Gastrocnemius medialis (tissue), 4 donors: Measurements from ENCODE around the gene MDGA2.

Experiments
- POLR2A ChIP-seq, 2 donors: fragments of 450-650 bp; IDR thresholded peaks; one replicate each; pipeline ENCODE4 v1.6.1; 2017; ENCODE audit warnings: antibody characterized with exemption in 2 of 2, mild to moderate bottlenecking in 2 of 2, moderate library complexity in 2 of 2
- TF ChIP-seq, protein P1 (sequence below), 5 experiments: fragments of 450-650 bp in 3 of 5; fragments of 200-600 bp in 2 of 5; sonication (generic) in 2 of 5; IDR thresholded peaks in 4 of 5; conservative IDR thresholded peaks in 1 of 5; 1 replicate in 4 of 5; 2 replicates in 1 of 5; pipeline ENCODE4 v1.5.1; 2016 to 2019; ENCODE audit warnings: antibody characterized with exemption in 5 of 5, mild to moderate bottlenecking in 3 of 5, moderate library complexity in 3 of 5

DNA sequence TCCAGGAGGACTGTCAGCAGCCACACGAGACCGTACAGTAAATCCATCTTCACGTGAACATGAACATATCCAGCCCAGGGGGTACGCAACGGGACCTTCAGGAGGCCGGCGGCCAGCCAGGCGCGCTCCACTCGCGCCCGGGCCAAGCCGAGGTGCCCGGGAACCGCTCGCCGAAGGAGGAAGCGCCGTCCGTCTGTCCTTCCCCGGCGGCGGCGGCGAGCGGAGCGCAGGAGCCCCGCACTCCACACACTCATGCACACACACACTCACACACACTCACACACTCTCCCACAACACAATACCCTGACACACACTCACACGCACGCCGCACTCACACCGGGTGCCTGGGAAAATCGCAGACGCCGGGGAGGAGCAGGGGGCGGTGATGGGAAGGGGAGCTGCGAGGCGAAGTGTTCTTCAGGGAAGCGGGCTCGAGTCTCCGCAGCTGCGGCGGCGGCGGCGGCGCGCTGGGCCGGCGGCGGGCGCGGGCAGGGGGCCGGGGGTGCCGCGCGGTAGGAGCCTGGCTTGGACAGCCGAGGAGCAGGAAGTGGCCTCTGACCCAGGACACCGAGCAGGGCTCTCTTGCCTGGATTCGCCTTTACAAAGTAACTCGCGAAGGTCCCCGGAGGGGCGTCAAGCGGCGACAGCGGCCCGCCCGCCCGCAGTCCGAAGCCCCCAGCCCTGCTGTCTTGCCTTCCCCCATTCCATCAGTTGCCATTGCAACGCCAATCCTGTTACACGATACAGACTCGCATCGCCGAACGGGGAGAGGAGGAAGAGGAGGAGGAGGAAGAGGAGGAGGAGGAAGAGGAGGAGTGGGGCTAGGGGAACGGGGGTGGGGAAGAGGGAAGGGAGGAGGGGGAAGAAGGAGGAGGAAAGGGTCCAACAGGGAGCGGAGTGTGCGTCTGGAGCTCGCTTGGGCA lies 601 bp downstream of the MDGA2 start:
- TF ChIP-seq, protein P1, sequence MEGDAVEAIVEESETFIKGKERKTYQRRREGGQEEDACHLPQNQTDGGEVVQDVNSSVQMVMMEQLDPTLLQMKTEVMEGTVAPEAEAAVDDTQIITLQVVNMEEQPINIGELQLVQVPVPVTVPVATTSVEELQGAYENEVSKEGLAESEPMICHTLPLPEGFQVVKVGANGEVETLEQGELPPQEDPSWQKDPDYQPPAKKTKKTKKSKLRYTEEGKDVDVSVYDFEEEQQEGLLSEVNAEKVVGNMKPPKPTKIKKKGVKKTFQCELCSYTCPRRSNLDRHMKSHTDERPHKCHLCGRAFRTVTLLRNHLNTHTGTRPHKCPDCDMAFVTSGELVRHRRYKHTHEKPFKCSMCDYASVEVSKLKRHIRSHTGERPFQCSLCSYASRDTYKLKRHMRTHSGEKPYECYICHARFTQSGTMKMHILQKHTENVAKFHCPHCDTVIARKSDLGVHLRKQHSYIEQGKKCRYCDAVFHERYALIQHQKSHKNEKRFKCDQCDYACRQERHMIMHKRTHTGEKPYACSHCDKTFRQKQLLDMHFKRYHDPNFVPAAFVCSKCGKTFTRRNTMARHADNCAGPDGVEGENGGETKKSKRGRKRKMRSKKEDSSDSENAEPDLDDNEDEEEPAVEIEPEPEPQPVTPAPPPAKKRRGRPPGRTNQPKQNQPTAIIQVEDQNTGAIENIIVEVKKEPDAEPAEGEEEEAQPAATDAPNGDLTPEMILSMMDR (IDR thresholded peaks at IDR 0.05 in 4 of 5, conservative IDR thresholded peaks at IDR 0.05 in 1 of 5), result no peak
- no peak for TF ChIP-seq POLR2A (IDR thresholded peaks at IDR 0.05)
